ENCODE results near the gene CTIF.

Gene CTIF

DNA sequence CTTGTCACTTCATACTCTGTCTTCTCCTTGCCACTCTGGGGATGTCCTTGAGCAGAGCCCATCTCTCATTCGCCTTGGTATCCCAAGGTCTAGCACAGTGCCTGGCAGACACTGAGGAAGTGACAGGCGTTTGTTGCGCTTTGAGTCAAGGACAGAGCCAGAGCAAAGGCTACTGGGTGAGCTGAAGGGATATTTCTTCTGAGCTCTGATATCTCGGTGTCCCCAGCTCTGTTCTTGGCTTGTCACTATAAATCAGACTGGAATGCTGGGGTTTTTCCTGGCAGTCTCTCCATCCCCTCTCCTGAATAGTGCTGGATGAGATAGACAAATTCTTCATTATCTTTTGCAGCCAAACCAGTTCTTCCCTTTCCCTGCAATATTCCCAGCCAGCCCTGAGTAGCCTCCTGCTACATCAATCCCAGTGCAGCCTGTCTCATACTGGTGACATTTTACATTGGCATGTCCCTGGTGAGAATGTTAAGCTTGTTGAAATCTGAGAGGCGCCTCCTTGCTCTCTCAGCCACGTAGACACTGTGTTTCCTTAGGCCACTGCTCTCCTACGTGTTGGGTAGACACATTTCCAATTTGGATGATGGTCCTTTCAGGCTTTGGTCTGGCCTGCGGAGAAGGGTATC, 61.7 kb downstream of the CTIF start:
- no peak for DNase-seq (ENCODE audit: low read depth in 4 of 4, low spot score in 1 of 4)

DNA sequence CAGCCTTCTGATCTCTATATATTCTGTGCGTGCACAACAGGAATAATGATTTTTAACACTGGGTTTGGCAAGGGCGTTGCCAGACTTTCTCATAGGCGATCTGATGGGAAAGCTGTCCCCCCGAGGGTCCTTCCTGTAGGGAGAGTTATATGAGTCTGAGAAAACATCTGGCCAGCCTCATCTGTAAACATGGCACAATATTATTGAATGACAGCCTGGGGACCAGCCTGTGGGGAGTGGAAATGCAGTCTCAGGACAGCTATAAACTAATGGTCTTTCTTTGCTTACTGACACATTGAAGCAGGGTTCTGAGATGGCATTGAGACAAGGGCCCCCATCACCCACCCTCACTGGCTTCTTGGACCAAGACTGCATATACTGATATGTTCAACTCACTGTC, 62.5 kb downstream of the CTIF start:
- no peak for DNase-seq (ENCODE audit: low read depth in 4 of 4, low spot score in 1 of 4)

DNA sequence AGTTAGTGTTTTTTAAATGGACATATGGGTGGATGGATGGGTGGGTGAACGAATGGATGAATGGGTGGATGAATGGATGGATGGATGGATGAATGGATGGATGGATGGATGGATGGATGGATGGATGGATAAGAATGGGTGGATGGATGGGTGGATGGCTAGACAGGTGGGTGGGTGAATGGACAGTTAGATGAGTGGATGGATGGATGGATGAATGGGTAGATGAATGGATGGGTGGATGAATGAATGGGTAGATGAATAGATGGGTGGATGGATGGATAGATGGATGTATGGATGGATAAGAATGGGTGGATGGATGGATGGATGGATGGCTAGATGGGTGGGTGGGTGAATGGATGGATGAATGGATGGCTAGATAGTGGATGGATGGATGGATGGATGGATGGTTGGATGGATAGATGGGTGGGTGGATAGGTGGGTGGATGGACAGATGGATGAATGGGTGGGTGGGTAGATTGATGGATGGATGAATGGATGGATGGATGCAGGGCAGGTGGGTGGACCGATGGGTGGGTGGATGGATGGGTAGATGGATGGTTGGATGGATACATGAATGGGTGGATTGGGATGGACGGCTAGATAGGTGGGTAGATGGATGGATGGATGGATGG, 64.0 kb downstream of the CTIF start:
- DNase-seq (ENCODE audit: low read depth in 4 of 4, low spot score in 1 of 4) = no peak

DNA sequence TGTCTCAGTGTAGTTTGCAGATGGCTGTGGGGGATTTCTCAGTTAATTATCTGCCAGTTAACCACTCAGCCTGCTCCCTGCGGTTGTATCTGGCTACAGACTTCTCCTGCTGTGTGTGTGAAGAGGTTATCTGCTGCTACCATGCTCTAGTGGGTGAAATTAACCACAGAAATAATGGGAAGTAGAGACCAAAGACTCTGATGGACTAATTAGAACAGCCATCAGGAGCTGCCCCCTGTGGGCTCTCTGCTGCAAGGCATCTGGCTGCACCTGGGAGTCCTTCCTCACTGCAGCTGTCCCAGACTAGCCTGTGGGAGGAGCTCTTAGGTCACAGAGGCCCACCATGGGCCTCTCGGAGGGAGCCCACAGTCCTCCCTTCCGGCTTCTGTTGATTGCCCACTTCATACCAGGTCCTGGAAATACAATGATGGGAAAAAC, 66.6 kb downstream of the CTIF start:
- DNase-seq (ENCODE audit: low read depth in 4 of 4, low spot score in 1 of 4) = no peak

DNA sequence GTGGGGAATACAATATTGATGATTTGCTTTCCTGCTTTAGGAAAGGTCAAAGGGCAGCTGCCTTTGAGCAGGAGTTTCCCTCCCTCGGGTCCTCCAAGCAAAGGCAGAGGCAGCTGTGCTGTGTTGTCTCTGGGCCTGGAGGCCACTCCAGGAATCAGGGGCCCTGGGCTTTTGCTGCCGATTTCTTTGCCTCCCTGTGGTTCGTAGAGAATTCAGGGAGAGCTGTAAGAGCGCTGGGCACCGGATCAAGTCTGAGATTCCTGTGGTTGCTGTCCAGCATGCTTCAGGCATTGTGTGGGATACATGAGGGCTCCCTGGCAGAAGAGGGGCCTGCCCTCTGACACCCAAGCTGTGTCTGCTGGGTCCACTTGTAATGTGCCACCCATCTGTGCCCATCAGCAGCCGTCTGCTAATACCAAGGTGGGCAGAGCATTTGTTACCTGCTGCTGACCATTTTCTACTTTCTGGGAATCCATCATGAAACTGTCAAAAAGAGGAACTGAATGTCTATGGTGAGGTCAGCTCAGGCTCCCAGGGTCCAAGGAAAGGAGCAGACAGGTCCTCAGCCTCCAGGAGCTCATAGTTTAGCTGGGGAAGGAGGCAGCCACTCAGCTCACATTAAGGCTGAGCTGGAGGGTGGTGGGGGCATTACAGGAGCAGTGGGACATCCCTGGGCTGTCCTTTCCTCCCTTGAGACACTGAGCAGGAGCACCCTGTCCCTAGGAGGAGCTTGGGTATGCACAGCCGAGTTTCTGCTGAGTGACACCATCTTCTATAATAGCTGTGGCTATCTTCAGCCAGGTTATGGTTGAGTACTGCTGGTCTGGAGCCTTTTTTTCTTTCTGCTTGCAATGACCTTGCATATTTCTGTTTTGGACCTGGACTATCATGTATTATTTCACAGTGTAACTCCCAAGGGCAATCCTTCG, 68.5 kb downstream of the CTIF start:
- DNase-seq (ENCODE audit: low read depth in 4 of 4, low spot score in 1 of 4) = no peak

DNA sequence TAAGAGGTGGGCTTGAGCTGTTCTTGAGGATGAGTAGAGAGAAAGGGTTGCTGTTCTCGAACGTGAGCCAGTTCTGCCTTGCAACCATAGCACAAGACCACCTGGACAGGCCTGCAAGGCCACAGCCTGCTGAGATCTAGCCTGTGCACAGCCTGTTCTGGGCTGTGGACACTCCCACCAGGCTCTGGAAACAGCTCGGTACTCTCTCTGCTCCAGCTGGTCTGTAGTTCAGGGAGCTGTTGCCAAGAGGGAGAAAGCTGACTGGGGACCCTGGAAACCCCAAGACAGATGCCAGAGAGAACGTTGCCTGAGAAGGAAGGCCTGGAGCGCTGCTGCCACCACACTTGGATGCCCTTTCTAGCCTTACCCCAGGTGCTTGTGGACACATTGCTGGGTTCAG, 69.8 kb downstream of the CTIF start:
- DNase-seq (ENCODE audit: low read depth in 4 of 4, low spot score in 1 of 4) = no peak

DNA sequence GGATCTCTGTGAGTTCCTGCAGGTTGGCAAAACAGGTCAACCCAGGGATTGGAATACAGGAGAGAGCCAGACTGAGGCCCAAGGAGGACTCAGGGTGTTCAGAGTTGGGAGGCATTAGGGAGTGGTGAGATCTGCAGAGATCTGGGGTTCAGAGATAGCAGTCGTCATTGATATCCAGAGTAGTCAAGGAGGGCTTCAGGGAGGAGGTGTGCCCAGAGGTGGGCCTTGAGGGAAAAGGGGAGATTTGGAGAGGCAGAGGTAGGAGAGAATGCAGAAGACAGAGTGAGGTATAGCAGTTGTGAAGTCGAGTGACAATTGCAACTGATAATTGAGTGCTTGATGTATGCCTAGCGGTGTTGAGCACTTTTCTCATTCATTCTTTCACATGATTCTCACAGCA, 70.3 kb downstream of the CTIF start:
- DNase-seq (ENCODE audit: low read depth in 4 of 4, low spot score in 1 of 4) = no peak

DNA sequence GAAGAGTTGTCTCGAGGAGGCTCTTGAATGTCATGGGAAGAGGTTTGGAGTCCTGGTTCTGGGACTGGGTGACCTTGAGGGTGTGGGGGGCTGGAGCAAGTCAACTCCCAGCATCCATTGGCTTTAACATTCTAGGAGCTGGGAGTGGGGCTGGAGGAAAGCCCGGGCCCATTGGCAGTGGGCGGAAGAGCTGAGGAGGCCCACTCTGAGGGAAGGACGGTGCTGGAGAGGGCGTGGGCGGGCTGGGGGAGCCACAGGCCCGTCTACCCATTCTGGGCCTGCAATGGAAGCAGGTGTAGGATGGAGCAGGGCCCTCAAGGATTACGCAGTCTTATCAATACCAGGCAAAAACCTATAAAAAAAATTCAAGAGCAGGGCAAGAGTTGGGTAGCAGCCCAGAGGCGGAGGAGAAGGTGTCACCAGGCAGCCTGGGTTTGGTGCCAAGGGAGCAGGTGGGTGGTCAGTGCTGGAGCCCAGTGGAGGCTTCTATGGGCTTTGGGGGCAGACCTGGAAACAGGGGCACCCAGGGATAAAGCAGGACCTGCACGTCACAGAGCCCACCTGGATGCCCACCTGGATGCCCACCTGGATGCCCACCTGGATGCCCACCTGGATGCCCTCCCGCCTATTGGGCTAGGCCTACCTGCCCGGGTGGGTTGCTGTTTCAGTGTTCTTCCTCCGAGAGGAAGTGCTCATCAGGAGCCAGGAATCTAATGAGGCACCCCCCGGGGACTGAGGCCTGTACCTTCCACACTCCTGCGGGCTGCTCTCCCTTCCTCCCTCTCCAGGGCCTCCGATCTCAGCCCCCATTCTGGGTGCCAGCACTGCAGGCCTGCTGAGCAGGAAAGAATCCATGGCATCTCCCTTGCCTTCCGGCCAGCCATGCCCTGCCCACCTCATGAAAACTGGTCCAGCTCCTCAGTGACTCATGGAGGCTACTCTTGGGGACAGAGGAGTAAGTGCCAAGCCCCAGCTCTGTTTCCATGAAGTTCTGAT, 71.3 kb downstream of the CTIF start:
- DNase-seq (ENCODE audit: low read depth in 4 of 4, low spot score in 1 of 4) = no peak

DNA sequence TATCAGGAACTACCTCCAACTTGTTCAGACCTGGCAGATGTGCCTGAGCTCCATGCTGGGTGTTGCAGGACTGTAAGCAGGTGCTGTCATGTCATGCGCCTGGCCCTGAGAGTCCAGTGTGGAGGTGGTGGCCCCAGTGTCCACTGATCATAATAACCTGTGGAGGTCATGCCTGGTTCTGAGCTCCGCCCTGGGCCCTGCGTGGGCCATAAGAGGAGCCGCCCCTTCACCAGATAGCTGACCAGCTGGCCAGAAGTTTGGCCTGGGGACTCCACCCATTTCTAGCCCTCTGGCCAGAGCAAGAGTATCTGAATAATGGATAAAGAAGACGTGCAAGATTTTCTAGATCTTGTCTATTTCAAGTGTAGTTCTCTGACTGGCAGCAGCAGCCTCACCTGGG, 72.4 kb downstream of the CTIF start:
- no peak for DNase-seq (ENCODE audit: low read depth in 4 of 4, low spot score in 1 of 4)

DNA sequence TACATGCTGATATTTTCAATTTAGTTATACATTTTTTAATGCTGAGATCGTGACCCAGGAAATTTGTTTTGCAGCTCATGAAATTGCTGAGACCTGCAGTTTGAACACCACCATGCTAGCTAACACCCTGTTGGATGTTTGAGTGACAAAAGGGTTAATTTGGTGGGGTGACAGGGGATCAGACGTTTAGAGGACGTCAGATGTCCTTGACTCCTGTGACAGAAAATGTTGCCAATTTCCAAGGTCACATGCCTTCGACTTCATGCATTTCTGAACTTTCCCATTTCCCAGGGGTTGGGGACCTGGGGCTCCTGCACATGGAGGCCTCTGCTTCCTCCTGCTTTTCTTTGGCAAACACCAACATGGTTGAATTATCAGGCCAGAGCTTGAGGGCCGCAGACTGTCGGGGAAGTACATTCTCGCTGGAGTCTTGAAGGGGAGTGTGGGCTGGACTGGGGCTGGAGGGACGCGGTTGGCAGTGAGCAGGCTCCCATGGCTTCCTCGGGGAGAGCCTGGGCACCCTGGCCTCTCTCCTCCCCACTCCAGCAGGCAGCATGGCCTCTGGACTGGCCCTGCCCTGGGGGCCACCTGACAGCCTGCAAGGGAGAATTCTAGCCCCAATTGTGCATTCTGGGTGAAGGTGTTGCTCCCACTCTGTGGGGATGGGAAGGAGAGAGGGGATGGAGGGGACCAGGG, 73.1 kb downstream of the CTIF start:
- DNase-seq (ENCODE audit: low read depth in 4 of 4, low spot score in 1 of 4) = no peak

DNA sequence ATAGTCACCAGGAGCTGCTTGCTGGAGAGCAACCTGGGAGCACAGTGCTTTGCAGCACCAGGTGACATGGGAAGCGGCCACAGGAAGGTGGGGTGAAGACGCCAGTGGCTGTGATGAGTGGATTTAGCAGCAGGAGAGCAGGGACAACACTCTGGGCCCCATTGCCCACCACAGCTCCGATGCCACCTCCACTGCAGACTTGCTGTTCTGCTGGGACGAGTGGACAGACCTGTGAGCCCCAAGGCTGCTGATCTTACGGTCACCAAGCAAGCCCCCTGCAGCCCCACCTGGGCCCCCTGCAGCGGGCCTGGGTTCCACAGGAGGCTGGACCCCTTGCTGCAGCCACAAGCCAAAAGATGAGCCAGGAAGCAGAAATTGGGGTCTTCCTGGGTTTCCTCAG, 73.7 kb downstream of the CTIF start:
- no peak for DNase-seq (ENCODE audit: low read depth in 4 of 4, low spot score in 1 of 4)

DNA sequence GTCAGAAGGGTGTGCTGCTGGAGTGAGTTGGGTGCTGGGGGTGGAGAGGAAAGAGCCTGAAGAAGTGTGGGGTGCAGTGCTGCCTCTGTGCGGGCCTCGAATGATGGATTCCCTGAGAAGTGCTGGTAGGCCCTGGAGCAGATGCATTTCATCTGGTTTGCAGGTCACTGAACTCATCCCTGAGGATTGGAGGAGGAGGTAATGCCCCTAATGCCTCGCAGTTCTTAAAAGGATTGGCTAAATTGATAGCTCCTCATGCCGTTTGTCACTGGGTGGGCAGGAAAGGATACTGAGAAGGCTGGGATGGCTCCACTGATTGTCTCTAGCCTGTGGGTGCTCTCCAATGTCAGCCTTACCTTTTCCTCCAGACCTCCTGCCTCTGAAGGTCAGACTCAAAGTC, 74.1 kb downstream of the CTIF start:
- DNase-seq (ENCODE audit: low read depth in 4 of 4, low spot score in 1 of 4) = no peak

DNA sequence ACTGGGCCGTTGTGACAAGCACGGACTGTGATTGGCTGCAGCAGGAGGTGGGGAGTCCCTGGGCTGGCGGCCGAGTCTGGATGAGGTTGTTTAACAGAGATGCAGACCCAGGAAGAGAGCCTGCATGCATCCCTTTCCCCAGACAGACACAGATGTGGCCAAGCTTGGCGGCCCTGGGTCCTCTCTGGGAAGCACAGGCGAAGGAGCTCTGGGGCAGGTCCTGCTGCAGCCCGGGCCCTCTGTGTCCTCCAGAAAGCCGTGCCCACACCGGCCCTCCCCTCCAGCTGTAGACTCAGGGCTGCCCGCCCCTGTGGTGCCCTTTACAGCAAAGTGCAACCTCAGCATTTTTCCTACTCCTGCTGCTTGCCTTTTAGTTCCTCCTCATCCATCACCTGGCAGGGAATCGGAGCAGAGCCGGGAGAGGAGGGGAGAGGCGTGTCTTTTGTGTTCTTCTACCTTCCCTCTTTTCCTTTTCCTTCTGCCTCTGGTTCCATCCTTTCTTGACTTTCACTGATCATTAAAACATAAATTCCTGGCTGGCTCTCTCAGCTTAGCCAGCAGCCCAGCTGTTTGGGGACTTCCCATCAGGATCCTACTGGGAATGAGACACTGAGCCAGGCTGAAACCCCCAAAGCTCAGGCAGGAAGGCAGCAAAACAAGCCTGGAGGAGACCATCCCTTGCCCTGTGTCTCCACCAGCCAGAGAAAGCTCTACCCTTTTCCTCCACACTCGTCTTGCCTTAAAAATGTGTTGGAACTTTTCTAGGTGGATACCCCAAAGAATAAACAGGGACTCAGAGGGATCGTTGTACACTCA, 75.0 kb downstream of the CTIF start:
- no peak for DNase-seq (ENCODE audit: low read depth in 4 of 4, low spot score in 1 of 4)

DNA sequence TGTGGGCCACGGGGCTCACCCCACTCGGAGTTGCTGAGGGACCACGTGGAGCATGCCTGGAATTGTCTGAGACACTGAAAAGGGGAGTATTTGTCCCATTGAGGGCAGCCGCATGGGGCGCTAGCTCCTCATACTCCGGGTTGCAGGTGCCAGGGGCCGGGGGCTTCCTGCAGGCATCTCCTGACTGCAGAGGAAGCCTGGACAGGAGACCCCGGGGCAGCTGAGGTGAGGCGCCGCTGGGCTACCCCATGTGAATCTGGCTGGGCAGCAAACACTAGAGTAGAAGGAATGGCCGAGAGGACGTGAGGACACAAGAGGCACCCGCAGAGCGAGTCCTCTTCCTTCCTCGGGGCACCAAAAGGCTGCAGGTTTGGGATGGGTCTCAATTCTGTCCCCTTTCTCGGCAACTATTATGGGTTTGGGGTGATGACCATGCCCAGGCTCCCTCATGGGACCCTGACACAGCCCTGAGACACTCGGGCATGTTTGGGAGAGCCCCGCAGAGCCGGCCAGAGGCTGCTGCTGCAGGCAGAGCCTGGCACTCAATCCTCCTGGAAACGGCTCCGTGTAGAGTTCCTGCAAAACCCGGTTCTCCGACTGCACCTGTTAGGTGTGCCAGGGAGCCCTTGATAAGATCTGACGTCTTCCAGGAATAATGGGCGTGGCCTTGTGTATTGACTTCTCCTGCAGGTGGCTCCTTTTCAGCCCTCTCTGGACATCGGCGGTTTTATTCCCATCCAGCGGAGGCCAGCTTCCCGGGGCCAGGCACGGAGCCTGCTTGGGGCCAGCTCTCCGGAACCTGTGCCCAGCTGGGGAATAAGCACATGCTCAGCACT, 77.0 kb downstream of the CTIF start:
- no peak for DNase-seq (ENCODE audit: low read depth in 4 of 4, low spot score in 1 of 4)

DNA sequence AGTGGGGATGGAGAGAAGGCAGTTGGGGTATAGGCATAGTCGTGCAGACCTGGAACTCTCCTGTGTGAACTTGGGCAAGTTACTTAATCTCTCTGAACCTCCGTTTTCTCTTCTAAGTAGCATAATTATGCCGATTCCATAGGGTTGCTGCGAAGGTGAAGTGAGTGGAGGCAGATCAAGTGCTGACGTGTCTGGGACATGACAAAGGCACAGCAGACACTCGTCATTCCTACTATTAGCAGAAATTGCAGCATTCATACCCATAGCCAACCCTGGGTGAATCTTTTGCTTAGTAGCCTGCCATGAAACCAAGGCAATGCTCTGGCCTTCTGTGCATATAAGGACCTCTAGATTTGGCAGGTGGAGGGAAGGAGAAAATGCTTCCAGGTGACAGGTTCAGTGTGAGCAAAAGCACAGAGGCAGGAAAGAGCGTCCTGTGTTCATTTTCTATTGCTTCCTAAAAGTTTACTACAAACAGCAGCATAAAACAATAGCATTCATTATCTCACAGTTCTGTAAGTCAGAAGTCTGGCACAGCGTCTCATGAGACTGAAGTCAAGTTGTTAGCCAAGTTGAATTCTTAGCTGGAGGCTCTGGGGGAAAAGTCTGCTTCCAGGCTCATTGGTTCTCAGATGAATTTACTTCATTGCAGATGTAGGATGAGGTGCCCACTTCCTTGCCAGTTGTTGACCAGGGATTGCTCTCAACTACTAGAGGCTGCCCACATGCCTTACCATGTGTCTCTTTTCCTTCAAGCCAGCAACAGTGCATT, 77.8 kb downstream of the CTIF start:
- DNase-seq (ENCODE audit: low read depth in 4 of 4, low spot score in 1 of 4) = no peak

DNA sequence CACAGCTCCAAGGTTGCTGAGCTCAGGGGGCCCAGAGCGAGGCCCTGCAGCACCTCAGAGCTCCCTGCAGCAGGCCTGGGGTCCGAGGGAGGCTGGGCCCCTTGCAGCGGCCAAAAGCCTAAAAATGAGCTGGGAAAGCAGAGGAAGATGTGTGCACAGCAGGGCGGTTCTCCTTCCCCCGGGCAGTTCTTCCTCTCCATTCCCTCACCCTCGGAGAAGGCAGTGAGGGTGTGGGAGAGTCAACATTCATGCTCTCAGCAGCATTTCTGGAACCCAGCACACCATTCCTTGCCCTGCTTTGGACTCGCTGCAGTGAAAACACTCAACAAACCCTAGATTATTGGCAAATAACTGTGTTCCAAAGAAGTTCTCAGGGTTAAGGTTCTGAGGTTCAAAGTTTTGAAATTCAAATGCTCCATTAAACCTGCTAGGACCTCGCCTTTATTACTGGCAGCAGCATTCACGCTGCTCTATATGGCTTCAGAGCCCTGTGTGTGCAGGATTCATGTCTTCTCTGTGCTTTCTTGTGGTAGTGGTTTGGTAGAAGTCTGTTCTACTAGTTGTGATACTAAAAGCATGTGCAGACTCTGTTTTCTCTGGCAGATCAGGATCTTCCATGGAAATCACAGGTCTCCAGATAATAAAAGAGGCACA, 79.1 kb downstream of the CTIF start:
- DNase-seq (ENCODE audit: low read depth in 4 of 4, low spot score in 1 of 4) = no peak

DNA sequence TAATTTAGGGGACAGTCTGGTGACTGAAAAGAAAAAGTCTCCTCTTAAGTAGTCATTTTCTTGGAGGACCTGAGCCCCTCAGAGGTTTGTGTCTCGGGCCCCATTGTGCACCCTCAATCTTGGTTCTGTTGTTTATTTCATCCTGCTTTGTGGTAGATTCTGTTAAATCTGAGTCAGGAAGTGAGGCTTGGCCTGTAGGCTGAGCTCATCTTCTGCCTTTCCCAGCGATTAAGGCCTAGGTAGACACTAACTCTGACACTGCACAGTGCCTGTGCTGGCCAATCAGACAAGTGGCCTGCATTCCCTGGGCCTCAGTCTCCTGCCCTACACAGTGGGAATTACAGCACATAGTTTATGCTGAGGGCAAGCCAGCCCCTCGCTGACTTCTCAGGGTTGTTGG, 80.2 kb downstream of the CTIF start:
- no peak for DNase-seq (ENCODE audit: low read depth in 4 of 4, low spot score in 1 of 4)

Data from stimulated activated CD4-positive, alpha-beta T cell treated with anti-CD3 and anti-CD28 coated beads, Interleukin-1b, Interleukin-23, amount 100 ng/mL, for 24 hours (primary cell).